Measurements from ENCODE around the gene CYBA. TPM values are rescaled to one million over a fixed set of nuclear protein-coding genes. Genes with fewer than 3 reads are reported as not detected.

CYBA gene
- total and polyA plus RNA-seq, 9 donors, result 6.5 to 244 (median 56.6) TPM

GRCh38 chr16:88642881-88643643, 7.8 kb downstream of the CYBA start:
- no peak for TF ChIP-seq CTCF (IDR thresholded peaks at IDR 0.05)
- Histone ChIP-seq H3K27ac (no peak overlapping the region), H3K27me3 (no peaks in the 10 kb centered on the region), H3K9me3 (no peaks in the 10 kb centered on the region), H3K36me3 (no peaks in the 10 kb centered on the region), H3K4me3 (no peak overlapping the region), H3K4me1 (ENCODE audit: insufficient read depth) (no peaks in the 10 kb centered on the region)
- intact Hi-C loops (cut with DNase I), result no loop called here
- DNase-seq, result no peak
- 81 to 85% (median 84%) methylated on average over 51 to 58 of the region's 58 CpGs for WGBS, 3 donors

- intact Hi-C loops (cut with DNase I), result no loop called here
- TF ChIP-seq EP300 (IDR thresholded peaks at IDR 0.05), result no peak
- no peak for TF ChIP-seq POLR2A (IDR thresholded peaks at IDR 0.05)
- TF ChIP-seq CTCF (IDR thresholded peaks at IDR 0.05), result no peak
- Histone ChIP-seq H3K27ac (no peak overlapping the region), H3K27me3 (no peaks in the 10 kb centered on the region), H3K4me1 (ENCODE audit: insufficient read depth) (no peaks in the 10 kb centered on the region), H3K36me3 (no peaks in the 10 kb centered on the region), H3K9me3 (no peaks in the 10 kb centered on the region), H3K4me3 (no peak overlapping the region)
- DNase-seq, result no peak
- WGBS, 3 donors, result 37 to 57% (median 43%) methylated on average over 17 of the region's 17 CpGs
These were observed 10.2 kb downstream of the CYBA start for GRCh38 chr16:88640498-88641247.

- DNase-seq, result no peak
- TF ChIP-seq EP300 (IDR thresholded peaks at IDR 0.05) (no peak), POLR2A (IDR thresholded peaks at IDR 0.05) (no peak), CTCF (IDR thresholded peaks at IDR 0.05) (no peak)
- H3K27me3 ChIP-seq, result no peaks in the 10 kb centered on the region
- no peaks in the 10 kb centered on the region for H3K9me3 ChIP-seq
- 24 to 43% (median 33%) methylated on average over 13 of the region's 13 CpGs for WGBS, 3 donors
- no peaks in the 10 kb centered on the region for H3K36me3 ChIP-seq
- intact Hi-C loops (cut with DNase I), result no loop called here
- H3K27ac ChIP-seq, result no peak overlapping the region
- H3K4me1 ChIP-seq (ENCODE audit: insufficient read depth), result no peaks in the 10 kb centered on the region
- H3K4me3 ChIP-seq, result no peak overlapping the region
These were observed 10.8 kb downstream of the CYBA start for GRCh38 chr16:88640039-88640495.

- intact Hi-C loops (cut with DNase I), result no loop called here
- Histone ChIP-seq H3K27ac (no peak overlapping the region), H3K4me1 (ENCODE audit: insufficient read depth) (no peaks in the 10 kb centered on the region), H3K36me3 (no peaks in the 10 kb centered on the region), H3K9me3 (no peaks in the 10 kb centered on the region), H3K4me3 (no peak overlapping the region), H3K27me3 (no peaks in the 10 kb centered on the region)
- DNase-seq, result no peak
- TF ChIP-seq CTCF (IDR thresholded peaks at IDR 0.05) (no peak), POLR2A (IDR thresholded peaks at IDR 0.05) (no peak), EP300 (IDR thresholded peaks at IDR 0.05) (no peak)
- WGBS, 3 donors, result 12 to 38% (median 22%) methylated on average over 39 to 45 of the region's 45 CpGs
These were observed 11.4 kb downstream of the CYBA start for GRCh38 chr16:88639231-88640038.

Data from ovary (tissue), 9 donors.